Measurements from ENCODE around the gene LANCL2.

GRCh38 chr7:55335151-55335550, 30.0 kb upstream of the LANCL2 start:
- TF ChIP-seq CTCF (IDR thresholded peaks at IDR 0.05; ENCODE audit: low read depth, low read length) (no peak), EZH2phosphoT487 (IDR thresholded peaks at IDR 0.05; ENCODE audit: low read depth) (no peak)

Data from OCI-LY3 (cell line).